ENCODE data around the gene NEXMIF. TPM values are rescaled to one million over a fixed set of nuclear protein-coding genes. Genes with fewer than 3 reads are reported as not detected.

Gene NEXMIF
- polyA plus RNA-seq, 1 donor (not counting 4 experiments of a cell fraction or from before 2014, with no cell fraction given), result under 0.01 TPM

DNA sequence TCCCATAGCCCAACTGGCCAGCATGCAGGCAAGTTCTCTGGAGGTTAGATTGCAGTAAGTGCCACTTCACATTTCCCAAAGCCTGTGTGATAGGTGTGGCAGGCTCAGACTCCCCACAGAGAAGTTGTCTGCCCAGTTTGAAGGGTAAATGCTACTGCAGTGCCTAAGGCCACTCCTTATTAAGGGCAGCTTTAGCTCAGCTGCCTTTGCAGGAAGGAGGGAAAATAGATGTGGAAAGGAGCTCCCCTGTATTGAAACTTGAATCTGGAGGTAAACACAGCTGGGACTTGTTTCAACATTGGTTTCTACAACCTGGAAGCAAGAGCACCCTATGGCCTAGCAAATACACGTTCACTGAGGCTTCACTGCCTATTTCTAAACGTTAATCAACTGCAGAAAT lies 22.4 kb downstream of the NEXMIF start:
- Histone ChIP-seq H3K9ac (ENCODE audit: control insufficient read depth, extremely low read depth, insufficient read depth, low read length) (no peak overlapping the region), H3K4me1 (ENCODE audit: control insufficient read depth, extremely low read depth, insufficient read depth, low read length) (no peaks in the 10 kb centered on the region), H3K9me3 (ENCODE audit: control insufficient read depth, low read depth, low read length) (no peaks in the 10 kb centered on the region), H4K20me1 (ENCODE audit: control insufficient read depth, extremely low read depth, insufficient read depth, low read length) (no peaks in the 10 kb centered on the region), H3K79me2 (ENCODE audit: control insufficient read depth, insufficient read depth, low read length) (no peaks in the 10 kb centered on the region), H3K4me2 (ENCODE audit: control insufficient read depth, extremely low read depth, insufficient read depth, low read depth, low read length) (no peak overlapping the region), H3K27me3 (ENCODE audit: control insufficient read depth, extremely low read depth, insufficient read depth, low read length) (no peaks in the 10 kb centered on the region), H3K9me1 (ENCODE audit: control insufficient read depth, extremely low read depth, insufficient read depth, low read length) (no peaks in the 10 kb centered on the region), H3K36me3 (ENCODE audit: control insufficient read depth in 2 of 2, extremely low read depth in 1 of 2, insufficient read depth in 2 of 2, low read length in 2 of 2) (no peaks in the 10 kb centered on the region), H2AFZ (ENCODE audit: control insufficient read depth, low read length) (no peak overlapping the region), H3K27ac (ENCODE audit: control insufficient read depth, insufficient read depth, low read length) (no peak overlapping the region), H3K4me3 (ENCODE audit: control insufficient read depth in 2 of 3, extremely low read depth in 1 of 3, insufficient read depth in 2 of 3, low read depth in 1 of 3, low read length in 3 of 3) (no peak overlapping the region)
- FAIRE-seq (no peak), DNase-seq (ENCODE audit: low read depth, low spot score) (no peak)
- dilution Hi-C loops (cut with MboI; ENCODE audit: extremely low pct_ligation_motif_present, low sequenced_read_pairs), result no loop called here
- TF ChIP-seq EZH2 (IDR thresholded peaks at IDR 0.05; ENCODE audit: low read length) (no peak), CTCF (optimal IDR thresholded peaks at IDR 0.05 in 1 of 3, IDR thresholded peaks at IDR 0.05 in 1 of 3, conservative IDR thresholded peaks at IDR 0.05 in 1 of 3; ENCODE audit: extremely low read depth in 1 of 3, insufficient read depth in 2 of 3, low read length in 3 of 3) (no peak)

GRCh38 chrX:74892561-74892960 lies 32.7 kb downstream of the NEXMIF start:
- dilution Hi-C loops (cut with MboI; ENCODE audit: extremely low pct_ligation_motif_present, low sequenced_read_pairs), result no loop called here
- no peak overlapping the region for H3K9ac ChIP-seq (ENCODE audit: control insufficient read depth, extremely low read depth, insufficient read depth, low read length)

More at GRCh38 chrX:74892561-74892960, 32.7 kb downstream of the NEXMIF start:
- no peak for DNase-seq (ENCODE audit: low read depth, low spot score)
- no peaks in the 10 kb centered on the region for H3K9me1 ChIP-seq (ENCODE audit: control insufficient read depth, extremely low read depth, insufficient read depth, low read length)
- H3K4me3 ChIP-seq (ENCODE audit: control insufficient read depth in 2 of 3, extremely low read depth in 1 of 3, insufficient read depth in 2 of 3, low read depth in 1 of 3, low read length in 3 of 3), result no peak overlapping the region
- H3K36me3 ChIP-seq (ENCODE audit: control insufficient read depth in 2 of 2, extremely low read depth in 1 of 2, insufficient read depth in 2 of 2, low read length in 2 of 2), result no peaks in the 10 kb centered on the region
- no peaks in the 10 kb centered on the region for H3K4me1 ChIP-seq (ENCODE audit: control insufficient read depth, extremely low read depth, insufficient read depth, low read length)
- no peaks in the 10 kb centered on the region for H4K20me1 ChIP-seq (ENCODE audit: control insufficient read depth, extremely low read depth, insufficient read depth, low read length)
- no peaks in the 10 kb centered on the region for H3K9me3 ChIP-seq (ENCODE audit: control insufficient read depth, low read depth, low read length)
- no peak for TF ChIP-seq CTCF (optimal IDR thresholded peaks at IDR 0.05 in 1 of 3, IDR thresholded peaks at IDR 0.05 in 1 of 3, conservative IDR thresholded peaks at IDR 0.05 in 1 of 3; ENCODE audit: extremely low read depth in 1 of 3, insufficient read depth in 2 of 3, low read length in 3 of 3)
- TF ChIP-seq EZH2 (IDR thresholded peaks at IDR 0.05; ENCODE audit: low read length), result no peak
- H3K27ac ChIP-seq (ENCODE audit: control insufficient read depth, insufficient read depth, low read length), result no peak overlapping the region
- H2AFZ ChIP-seq (ENCODE audit: control insufficient read depth, low read length), result no peak overlapping the region
- FAIRE-seq, result no peak
- H3K27me3 ChIP-seq (ENCODE audit: control insufficient read depth, extremely low read depth, insufficient read depth, low read length), result no peaks in the 10 kb centered on the region
- no peaks in the 10 kb centered on the region for H3K79me2 ChIP-seq (ENCODE audit: control insufficient read depth, insufficient read depth, low read length)
- no peak overlapping the region for H3K4me2 ChIP-seq (ENCODE audit: control insufficient read depth, extremely low read depth, insufficient read depth, low read depth, low read length)
